ENCODE measurements around the gene LDHD. TPM values are rescaled to one million over a fixed set of nuclear protein-coding genes. Genes with fewer than 3 reads are reported as not detected.

LDHD gene
- total RNA-seq, 2 experiments from 2014 or later = 0.18 to 0.28 TPM

DNA sequence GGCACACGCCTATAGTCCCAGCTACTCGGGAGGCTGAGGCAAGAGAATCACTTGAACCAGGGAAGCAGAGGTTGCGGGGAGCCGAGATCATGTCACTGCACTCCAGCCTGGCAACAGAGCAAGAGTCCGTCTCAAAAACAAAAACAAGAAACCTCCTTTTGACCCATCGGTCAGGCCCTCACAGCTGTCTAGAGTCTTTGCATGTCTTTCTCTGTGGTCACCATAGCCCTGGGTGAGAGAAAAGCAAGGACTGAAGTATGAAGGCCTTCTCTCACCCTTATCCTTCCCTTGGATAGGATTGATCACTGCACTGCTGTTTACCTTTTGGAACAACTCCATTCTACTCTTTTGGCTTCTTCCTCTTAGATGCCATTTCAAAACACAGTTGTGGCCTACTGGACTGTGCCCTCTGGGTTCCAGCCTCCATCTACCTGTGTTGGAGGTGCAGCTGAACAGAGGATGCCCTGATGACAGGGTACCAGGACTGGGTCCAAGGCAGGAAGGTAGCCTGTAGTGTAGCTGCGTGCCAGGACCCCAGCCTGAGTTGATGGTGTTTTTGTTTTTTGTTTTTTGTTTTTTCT is 37.1 kb downstream of the LDHD start:
- Mint-ChIP-seq H3K9me3 (peaks cover 9% of the 10 kb centered on the region), H3K27ac (no peak overlapping the region), H3K4me1 (peaks cover 33% of the 10 kb centered on the region), H3K27me3 (no peaks in the 10 kb centered on the region), H3K4me3 (no peak overlapping the region), H3K36me3 (ENCODE audit: low read depth) (peaks cover 18% of the 10 kb centered on the region)
- DNase-seq = no peak
- ChIA-PET POLR2A (no interaction called here), CTCF (interaction anchor here (1.6 kb wide), 1 partner anchor 20 kb away, joined by 4 read pairs; no protein-coding TSS in a partner anchor)

DNA sequence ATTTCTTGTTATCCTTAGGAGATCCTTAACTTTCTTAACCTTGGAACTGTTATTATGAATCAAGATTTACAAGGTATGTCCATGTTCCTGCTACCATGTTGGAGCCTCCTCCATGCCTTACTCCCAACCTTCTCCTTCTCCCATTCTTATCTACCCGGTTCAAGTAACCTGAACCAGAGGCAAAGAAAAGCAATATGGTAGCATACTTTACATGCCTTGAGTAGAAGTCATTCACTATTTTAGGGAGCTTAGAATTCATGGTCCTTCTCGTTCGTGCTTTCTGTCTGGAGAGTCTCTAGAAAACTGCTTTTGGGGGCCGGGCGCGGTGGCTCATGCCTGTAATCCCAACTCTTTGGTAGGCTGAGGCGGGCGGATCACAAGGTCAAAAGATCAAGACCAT is 37.7 kb downstream of the LDHD start:
- Mint-ChIP-seq H3K27me3 (no peaks in the 10 kb centered on the region), H3K4me1 (peaks cover 38% of the 10 kb centered on the region), H3K4me3 (no peak overlapping the region), H3K36me3 (ENCODE audit: low read depth) (peaks cover 21% of the 10 kb centered on the region), H3K9me3 (peaks cover 9% of the 10 kb centered on the region), H3K27ac (no peak overlapping the region)
- DNase-seq = no peak
- ChIA-PET POLR2A (no interaction called here), CTCF (no interaction called here)

- Mint-ChIP-seq H3K4me3 (peak overlapping the region; percentile 33), H3K27ac (peak overlapping the region; percentile 87), H3K4me1 (peaks cover 51% of the 10 kb centered on the region), H3K36me3 (ENCODE audit: low read depth) (peaks cover 21% of the 10 kb centered on the region), H3K9me3 (peaks cover 9% of the 10 kb centered on the region), H3K27me3 (no peaks in the 10 kb centered on the region)
- ChIA-PET POLR2A (interaction anchor here (1.0 to 3.9 kb wide), 6 partner anchors 12 to 77 kb away, joined by 3 to 54 read pairs (median 9); partner anchors contain the start of gene ZNRF1), CTCF (interaction anchor here (0.6 to 4.3 kb wide), 5 partner anchors 22 to 78 kb away, joined by 4 to 34 read pairs (median 5); partner anchors contain the start of gene ZNRF1)
- no peak for DNase-seq
Measured at GRCh38 chr16:75075688-75076268, 40.8 kb downstream of the LDHD start.

GRCh38 chr16:75074920-75075687 is 41.5 kb downstream of the LDHD start:
- Mint-ChIP-seq H3K36me3 (ENCODE audit: low read depth) (peaks cover 21% of the 10 kb centered on the region), H3K27ac (peak overlapping the region; percentile 87), H3K9me3 (peaks cover 9% of the 10 kb centered on the region), H3K4me1 (peaks cover 58% of the 10 kb centered on the region), H3K4me3 (peak overlapping the region; percentile 33), H3K27me3 (no peaks in the 10 kb centered on the region)
- DNase-seq = peak; percentile 94
- POLR2A ChIA-PET = interaction anchor here (0.7 to 3.9 kb wide), 10 partner anchors 8 to 90 kb away, joined by 3 to 54 read pairs (median 8); partner anchors contain the start of genes WDR59 and ZNRF1
- CTCF ChIA-PET = interaction anchor here (0.6 to 4.3 kb wide), 12 partner anchors 11 to 389 kb away, joined by 3 to 34 read pairs (median 4); partner anchors contain the start of genes WDR59 and ZNRF1

DNA sequence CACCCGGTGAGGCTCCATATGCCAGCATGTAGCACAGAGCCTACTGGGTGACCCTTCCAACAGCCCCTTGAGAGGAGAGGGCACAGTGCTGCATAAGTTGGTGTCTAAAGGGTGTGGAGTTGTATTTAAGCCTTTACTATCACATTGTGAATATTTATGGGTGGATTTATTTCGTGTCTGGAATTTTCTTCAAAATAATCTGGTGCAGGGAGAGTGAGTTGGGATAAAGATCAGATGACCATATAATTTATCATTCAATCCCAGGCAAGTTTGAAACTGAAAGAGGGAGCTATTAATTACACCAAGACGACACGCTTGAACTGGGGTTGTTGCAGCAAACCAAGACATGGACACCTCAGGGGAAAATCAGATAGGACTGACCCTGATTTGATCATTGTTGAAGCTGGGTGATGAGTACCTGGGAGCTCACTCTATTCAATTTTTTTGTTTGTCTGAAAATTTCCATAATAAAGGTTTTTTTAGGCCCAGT is 42.2 kb downstream of the LDHD start:
- Mint-ChIP-seq H3K27ac (peak overlapping the region; percentile 75), H3K27me3 (no peaks in the 10 kb centered on the region), H3K9me3 (peaks cover 9% of the 10 kb centered on the region), H3K36me3 (ENCODE audit: low read depth) (peaks cover 24% of the 10 kb centered on the region), H3K4me3 (no peak overlapping the region), H3K4me1 (peaks cover 62% of the 10 kb centered on the region)
- ChIA-PET CTCF (interaction anchor here (0.6 to 4.3 kb wide), 11 partner anchors 11 to 390 kb away, joined by 3 to 34 read pairs (median 4); partner anchors contain the start of genes WDR59 and ZNRF1), POLR2A (interaction anchor here (0.7 to 3.9 kb wide), 9 partner anchors 7 to 89 kb away, joined by 3 to 54 read pairs (median 9); partner anchors contain the start of genes WDR59 and ZNRF1)
- no peak for DNase-seq

DNA sequence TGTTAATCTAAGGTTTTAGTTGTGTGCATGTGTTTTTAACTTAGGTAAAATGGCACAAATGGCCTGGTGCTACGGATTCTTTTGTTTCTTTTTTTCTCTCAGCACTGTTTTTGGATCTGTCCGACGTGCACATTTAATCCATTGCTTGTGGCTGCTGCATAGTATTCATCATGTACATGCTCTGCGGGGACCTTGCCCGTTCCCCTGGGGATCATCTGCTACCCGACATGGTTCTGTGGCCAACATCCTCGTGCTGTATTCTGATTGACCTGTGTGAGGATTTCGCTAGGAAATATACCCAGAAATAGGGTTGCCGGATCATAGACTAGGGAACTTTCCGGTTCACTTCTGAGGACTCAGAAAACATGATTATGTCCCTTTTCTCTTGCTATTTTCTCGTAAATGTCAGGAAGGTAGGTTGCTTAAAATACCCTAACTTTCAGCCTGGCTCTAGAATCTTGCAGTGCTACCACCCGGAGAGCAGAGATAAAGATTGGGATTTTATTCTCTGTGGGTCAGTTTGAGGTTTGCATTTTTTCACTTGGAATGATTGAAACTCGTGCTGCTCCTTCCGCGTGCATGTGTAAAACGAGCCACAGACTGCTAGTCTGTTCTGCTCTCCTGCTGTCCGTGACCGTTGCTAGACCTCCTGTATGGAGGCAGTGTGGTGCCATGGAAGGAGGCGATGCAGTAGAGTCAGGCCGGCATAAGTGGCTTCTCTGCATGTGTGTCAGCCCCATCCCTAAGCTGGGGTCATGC is 42.9 kb downstream of the LDHD start:
- peak overlapping the region; percentile 75 for H3K27ac Mint-ChIP-seq

DNA sequence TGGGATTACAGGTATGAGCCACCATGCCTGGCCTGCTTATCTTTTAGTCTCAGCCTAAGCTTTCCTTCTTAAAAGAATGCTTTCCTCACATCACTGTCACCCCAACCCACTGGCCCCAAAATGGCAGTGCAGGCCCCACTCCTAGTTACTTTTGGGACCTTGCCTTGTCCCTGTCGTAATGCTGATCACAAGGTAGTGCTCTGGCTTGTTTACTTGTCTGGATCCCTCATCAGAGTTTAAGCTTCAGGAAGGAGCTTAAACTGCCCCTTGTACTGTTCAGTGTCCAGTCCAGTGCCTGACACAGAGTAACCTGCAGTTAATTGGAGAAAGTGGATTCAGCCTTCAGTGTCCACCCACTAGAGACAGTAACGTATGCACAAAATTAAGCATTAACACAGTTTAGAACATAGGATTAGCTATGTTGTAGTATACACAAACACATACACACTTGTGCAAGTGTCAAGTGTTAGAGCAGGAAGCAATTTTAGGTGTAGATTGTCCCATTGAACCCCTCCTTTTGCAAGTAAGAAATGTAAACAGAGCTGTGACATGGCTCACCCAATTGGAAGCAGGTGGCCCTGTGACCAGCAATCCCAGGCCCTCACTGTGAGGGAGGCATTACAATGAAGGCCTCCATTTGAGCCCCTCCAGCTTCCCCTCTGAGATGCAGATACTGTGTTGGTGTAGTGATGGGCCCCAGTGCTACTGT is 44.2 kb downstream of the LDHD start:
- no peaks in the 10 kb centered on the region for H3K27me3 Mint-ChIP-seq
- no peak overlapping the region for H3K4me3 Mint-ChIP-seq
- peaks cover 53% of the 10 kb centered on the region for H3K4me1 Mint-ChIP-seq
- H3K9me3 Mint-ChIP-seq = peaks cover 3% of the 10 kb centered on the region
- peaks cover 16% of the 10 kb centered on the region for H3K36me3 Mint-ChIP-seq (ENCODE audit: low read depth)
- ChIA-PET CTCF (interaction anchor here (0.9 to 1.7 kb wide), 5 partner anchors 8 to 74 kb away, joined by 3 to 14 read pairs (median 4); partner anchors contain the start of gene ZNRF1), POLR2A (interaction anchor here (1.0 to 1.1 kb wide), 2 partner anchors 34 to 60 kb away, joined by 3 read pairs; no protein-coding TSS in a partner anchor)
- DNase-seq = no peak
- H3K27ac Mint-ChIP-seq = no peak overlapping the region

More for the DNA sequence above, 42.9 kb downstream of the LDHD start:
- Mint-ChIP-seq H3K27me3 (no peaks in the 10 kb centered on the region), H3K36me3 (ENCODE audit: low read depth) (peaks cover 21% of the 10 kb centered on the region), H3K4me3 (no peak overlapping the region), H3K9me3 (peaks cover 9% of the 10 kb centered on the region), H3K4me1 (peaks cover 62% of the 10 kb centered on the region)
- ChIA-PET POLR2A (interaction anchor here (1.4 to 3.9 kb wide), 5 partner anchors 9 to 62 kb away, joined by 6 to 54 read pairs (median 15); no protein-coding TSS in a partner anchor), CTCF (interaction anchor here (1.2 to 4.3 kb wide), 6 partner anchors 10 to 76 kb away, joined by 3 to 34 read pairs (median 6); partner anchors contain the start of gene ZNRF1)
- DNase-seq = no peak

DNA sequence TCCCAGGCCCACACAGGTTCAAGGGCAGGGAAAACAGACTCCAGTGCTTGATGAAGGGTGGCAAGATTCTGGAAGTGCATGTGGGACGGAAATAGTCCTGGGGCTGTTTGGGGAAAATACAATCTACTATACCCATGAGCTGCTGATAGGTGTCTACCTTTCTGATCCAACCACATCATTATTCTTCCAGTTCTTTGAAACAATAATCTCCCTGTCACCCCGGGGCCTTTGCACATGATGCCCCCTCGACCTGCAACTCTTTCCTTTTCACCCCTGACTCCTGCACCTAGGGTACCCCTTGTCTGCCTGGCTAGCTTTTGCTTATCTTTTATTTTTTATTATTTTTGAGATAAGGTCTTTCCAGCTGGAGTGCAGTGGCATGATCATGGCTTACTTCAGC is 45.0 kb downstream of the LDHD start:
- Mint-ChIP-seq H3K27me3 (no peaks in the 10 kb centered on the region), H3K36me3 (ENCODE audit: low read depth) (peaks cover 14% of the 10 kb centered on the region), H3K4me1 (peaks cover 49% of the 10 kb centered on the region), H3K4me3 (no peak overlapping the region), H3K27ac (no peak overlapping the region), H3K9me3 (peaks cover 1% of the 10 kb centered on the region)
- ChIA-PET POLR2A (interaction anchor here (1.0 to 1.1 kb wide), 2 partner anchors 34 to 59 kb away, joined by 3 read pairs; no protein-coding TSS in a partner anchor), CTCF (interaction anchor here (0.9 to 1.7 kb wide), 4 partner anchors 8 to 73 kb away, joined by 3 to 5 read pairs (median 4); partner anchors contain the start of gene ZNRF1)
- no peak for DNase-seq

DNA sequence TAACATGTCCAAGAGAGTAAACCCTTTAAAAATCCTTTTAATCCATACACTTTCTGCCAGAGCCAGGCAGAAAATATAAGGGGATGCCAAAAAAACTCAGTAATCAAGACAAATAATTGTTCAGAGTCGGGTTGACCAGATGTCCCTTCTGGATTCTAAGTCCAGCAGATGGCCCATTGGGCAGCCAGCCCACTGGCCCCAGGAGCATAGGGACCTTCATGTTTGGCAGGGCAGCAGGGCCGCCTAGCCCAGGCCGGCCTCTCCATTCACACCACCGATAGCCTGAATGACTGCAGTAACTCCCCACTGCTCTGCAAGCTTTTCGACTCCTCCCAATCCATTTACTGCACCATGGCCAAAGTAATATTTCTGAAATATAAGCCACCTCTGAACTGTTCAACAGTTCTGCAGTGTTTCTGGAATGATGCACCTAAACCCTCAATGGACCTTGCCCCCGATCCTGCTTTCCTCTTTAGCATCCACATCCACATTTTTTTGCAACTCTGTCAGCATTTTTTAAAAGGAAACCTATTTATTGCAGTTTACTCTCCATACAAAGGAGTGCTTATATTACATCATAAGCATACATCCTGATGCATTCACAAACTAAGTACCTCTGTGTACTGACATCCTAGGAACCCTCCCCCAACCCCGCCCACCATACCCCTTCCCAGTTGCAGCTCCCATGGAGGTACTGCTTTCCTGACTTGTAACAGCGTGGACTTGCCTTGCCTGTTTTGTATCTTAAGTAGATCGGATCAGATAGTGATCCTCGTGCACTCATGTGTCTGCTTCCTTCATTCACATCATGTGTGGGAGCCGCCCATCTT is 46.4 kb downstream of the LDHD start:
- peaks cover 10% of the 10 kb centered on the region for H3K36me3 Mint-ChIP-seq (ENCODE audit: low read depth)
- POLR2A ChIA-PET = no interaction called here
- H3K27me3 Mint-ChIP-seq = no peaks in the 10 kb centered on the region
- CTCF ChIA-PET = interaction anchor here (1.0 kb wide), 1 partner anchor 40 kb away, joined by 4 read pairs; no protein-coding TSS in a partner anchor
- no peak for DNase-seq
- H3K4me1 Mint-ChIP-seq = peaks cover 41% of the 10 kb centered on the region
- H3K4me3 Mint-ChIP-seq = no peak overlapping the region
- H3K9me3 Mint-ChIP-seq = no peaks in the 10 kb centered on the region
- H3K27ac Mint-ChIP-seq = no peak overlapping the region

DNA sequence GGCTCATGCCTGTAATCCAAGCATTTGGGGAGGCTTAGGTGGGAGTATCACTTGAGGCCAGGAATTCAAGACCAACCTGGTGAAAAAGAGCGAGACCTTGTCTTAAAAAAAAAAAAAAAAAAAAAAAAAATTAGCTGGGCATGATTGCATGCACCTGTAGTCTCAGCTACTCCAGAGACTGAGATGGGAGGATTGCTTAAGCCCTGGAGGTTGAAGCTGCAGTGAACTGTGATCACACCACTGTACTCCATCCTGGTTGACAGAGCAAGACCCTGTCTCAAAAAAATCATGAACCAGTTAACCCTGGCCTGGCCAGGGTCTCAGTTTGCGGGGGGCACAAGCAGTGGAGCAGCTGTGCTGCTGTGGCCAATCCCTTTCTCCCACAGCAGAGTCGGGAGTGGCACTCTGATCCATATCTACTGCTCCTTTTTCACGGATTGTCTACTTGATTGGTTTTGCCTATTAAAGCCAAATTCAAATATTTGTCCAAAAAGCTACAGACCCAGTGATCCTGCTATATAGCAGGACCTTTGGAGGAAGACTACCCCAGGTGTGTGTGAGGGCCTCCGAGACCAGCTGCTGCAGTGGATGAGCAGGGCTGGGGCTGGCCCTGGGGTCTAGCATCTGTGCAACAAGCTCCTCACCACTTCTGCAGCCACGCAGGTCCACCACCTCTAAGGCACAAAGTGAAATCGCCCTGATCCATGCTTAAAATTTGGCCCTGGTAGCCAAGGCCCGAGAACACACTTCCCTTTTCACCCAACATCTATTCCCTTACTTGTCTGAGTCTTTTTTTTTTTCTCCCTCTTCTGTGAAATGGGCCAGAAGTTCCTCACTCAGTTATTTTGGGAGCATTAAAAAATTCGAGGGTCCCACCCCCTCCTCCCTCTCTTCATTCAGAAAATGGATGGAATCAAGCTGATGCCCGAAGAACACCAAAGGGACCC is 48.2 kb downstream of the LDHD start:
- H3K27me3 Mint-ChIP-seq = no peaks in the 10 kb centered on the region
- peaks cover 40% of the 10 kb centered on the region for H3K4me1 Mint-ChIP-seq
- POLR2A ChIA-PET = no interaction called here
- no peak overlapping the region for H3K4me3 Mint-ChIP-seq
- CTCF ChIA-PET = no interaction called here
- H3K9me3 Mint-ChIP-seq = no peaks in the 10 kb centered on the region
- no peak overlapping the region for H3K27ac Mint-ChIP-seq
- no peak for DNase-seq
- H3K36me3 Mint-ChIP-seq (ENCODE audit: low read depth) = peaks cover 5% of the 10 kb centered on the region

Measured in activated CD4-positive, alpha-beta memory T cell treated with anti-CD3 and anti-CD28 coated beads, Interleukin-2, amount 10 ng/mL, durations not matched to agents 7 days and 5 days (primary cell).